ENCODE measurements around the gene LY6G6F. TPM values are rescaled to one million over a fixed set of nuclear protein-coding genes. Genes with fewer than 3 reads are reported as not detected.
A peak's percentile ranks its signal among the peaks of the same experiment; 100 is the strongest.

Gene LY6G6F
- total and polyA plus RNA-seq, 10 of the 15 experiments (the other 5 are each of a cell fraction or from before 2014, with no cell fraction given): not detected

- Histone ChIP-seq H3K27ac (ENCODE audit: control insufficient read depth, insufficient read depth) (peak within 1 kb of the TSS; percentile 94), H3K4me2 (ENCODE audit: control insufficient read depth, insufficient read depth) (peak within 1 kb of the TSS; percentile 99), H2AFZ (ENCODE audit: control insufficient read depth, low read depth, low read length) (peak within 1 kb of the TSS; percentile 36; the same call in 1 of the 2 replicates), H3K36me3 (ENCODE audit: control insufficient read depth in 2 of 2, insufficient read depth in 2 of 2, low read length in 1 of 2) (peaks cover 0 to 12% of the 10 kb centered on the region in 2 experiments), H3K9me3 (replicated peaks; ENCODE audit: control insufficient read depth, insufficient read depth, low read length) (no peaks in the 10 kb centered on the region; the same call in 2 of the 3 replicates), H3K79me2 (ENCODE audit: control insufficient read depth, insufficient read depth, low read length) (peaks cover 60% of the 10 kb centered on the region), H4K20me1 (ENCODE audit: control insufficient read depth, insufficient read depth) (no peaks in the 10 kb centered on the region), H3K4me1 (ENCODE audit: control insufficient read depth, insufficient read depth, low read length) (peaks cover 42% of the 10 kb centered on the region), H3K9ac (ENCODE audit: control insufficient read depth, insufficient read depth, low read length) (peak within 1 kb of the TSS; percentile 95), H3K27me3 (replicated peaks in 1 of 2; ENCODE audit: control insufficient read depth in 2 of 2, insufficient read depth in 2 of 2, low read length in 1 of 2) (no peaks in the 10 kb centered on the region), H3K4me3 (peak within 1 kb of the TSS; percentile 79)
- ChIA-PET POLR2A (interaction anchor here (0.7 to 5.9 kb wide), 12 partner anchors 7 to 166 kb away, joined by 3 to 107 read pairs (median 4); partner anchors contain the start of genes APOM, BAG6, CLIC1 and MSH5), RAD21 (ENCODE audit: unreplicated experiment) (interaction anchor here (0.6 to 2.1 kb wide), 10 partner anchors 8 to 241 kb away, joined by 3 to 8 read pairs (median 4); partner anchors contain the start of genes AIF1, BAG6, CLIC1 and NEU1), CTCF (interaction anchor here (0.9 to 2.2 kb wide), 5 partner anchors 8 to 172 kb away, joined by 3 to 19 read pairs (median 4); partner anchors contain the start of genes BAG6 and DDX39B), SMC1A (ENCODE audit: uncharacterized antibody, unreplicated experiment) (interaction anchor here (0.7 to 2.5 kb wide), 5 partner anchors 8 to 80 kb away, joined by 3 to 14 read pairs (median 6); partner anchors contain the start of gene BAG6)
- DNase-seq (ENCODE audit: low read depth, low spot score): no peak
- BruUV-seq (replicated peaks): TSS peak; percentile 67
- ATAC-seq: peak; percentile 86
- no peak for FAIRE-seq
- in situ Hi-C loops (cut with MboI) (no loop called here), intact Hi-C loops (cut with micrococcal nuclease; ENCODE audit: unreplicated experiment) (no loop called here)
- WGBS (ENCODE audit: insufficient coverage, insufficient replicate concordance, low lambda C conversion rate, missing lambda C conversion rate): under 1% methylated on average over 51 of the region's 52 CpGs
- TF ChIP-seq NR2F1 (conservative IDR thresholded peaks at IDR 0.05) (peak; percentile 38; the same call in 1 of the 2 replicates), PKNOX1 (IDR thresholded peaks at IDR 0.05) (no peak), CREB1 (IDR thresholded peaks at IDR 0.05; ENCODE audit: low read depth) (no peak), HCFC1 (IDR thresholded peaks at IDR 0.05; ENCODE audit: low read length) (peak; percentile 27), POLR2AphosphoS2 (IDR thresholded peaks at IDR 0.05; ENCODE audit: low read depth, low read length) (peak; percentile 93), EGR1 (IDR thresholded peaks at IDR 0.05; ENCODE audit: borderline replicate concordance in 1 of 2, low read depth in 2 of 2, low read length in 2 of 2) (peak in 1 of 2 experiments; percentile 93; a peak in 2 of 3 replicates), NFYA (IDR thresholded peaks at IDR 0.05; ENCODE audit: borderline replicate concordance, low read depth, low read length) (no peak), TCF3 (IDR thresholded peaks at IDR 0.05; ENCODE audit: borderline replicate concordance, insufficient read depth, low read depth, low read length) (0 out of 2 replicates have a peak, but pooled peaks have one; percentile 54), MTA2 (IDR thresholded peaks at IDR 0.05; ENCODE audit: low read depth) (no peak), PBX3 (IDR thresholded peaks at IDR 0.05; ENCODE audit: insufficient replicate concordance, low read depth, low read length) (peak; percentile 5), BHLHE40 (IDR thresholded peaks at IDR 0.05; ENCODE audit: borderline replicate concordance in 1 of 2, low read depth in 2 of 2, low read length in 1 of 2) (peak in 1 of 2 experiments; percentile 30; a peak in 1 of 4 replicates), SMARCA5 (IDR thresholded peaks at IDR 0.05) (no peak), SMAD5 (IDR thresholded peaks at IDR 0.05; ENCODE audit: low read depth) (peak; percentile 59; the same call in 1 of the 2 replicates), ELK1 (IDR thresholded peaks at IDR 0.05; ENCODE audit: low read depth, low read length) (peak; percentile 46; the same call in 1 of the 2 replicates), FOXK2 (IDR thresholded peaks at IDR 0.05) (no peak), SP1 (IDR thresholded peaks at IDR 0.05; ENCODE audit: low read depth, low read length) (peak; percentile 14), POLR2AphosphoS5 (IDR thresholded peaks at IDR 0.05; ENCODE audit: low read length) (peak; percentile 82)
These were observed 46.0 kb upstream of the LY6G6F start, which contains the start of gene C6orf47 for GRCh38 chr6:31660381-31661261. Gene C6orf47, minus strand, starts transcription at chr6:31660778. Its CDS starts 831 bp downstream, at chr6:31659947.

Measured in GM12878 (cell line).